Endothelial cell of umbilical vein (primary cell): Measurements from ENCODE around the gene WDR27. TPM values are rescaled to one million over a fixed set of nuclear protein-coding genes. Genes with fewer than 3 reads are reported as not detected.

ENCODE experiments used
- BruUV-seq: library from RNA; stranded (reverse); fragments of 400-500 nt; replicated peaks from 2 replicates; lab custom pipeline; 2021; lab: Mats Ljungman, UMichigan
- CTCF ChIA-PET: fragments of 300-600, 350-600 bp; sonication (Branson Sonifier 250); formaldehyde crosslinking; loops from one replicate; lab custom pipeline; 2021; ENCODE audit warnings: antibody characterized with exemption, inconsistent platforms; lab: Charles Lee
- POLR2A ChIA-PET: fragments of 300-600, 350-600 bp; sonication (Branson Sonifier 250); formaldehyde crosslinking; loops from one replicate; lab custom pipeline; 2021; ENCODE audit warnings: antibody characterized with exemption, inconsistent platforms; lab: Charles Lee
- DNase-seq: peaks from one replicate; pipeline ENCODE4 v3.0.0-alpha.2; 2011; ENCODE audit warnings: low read depth, low spot score
- FAIRE-seq: peaks from 2 replicates; lab custom pipeline; 2011; peaks lifted over from hg19 to GRCh38; lab: Jason Lieb, UNC
- H2AFZ ChIP-seq: 2 replicates; pipeline ENCODE4 v1.6.0; 2012; ENCODE audit warnings: low read depth, low read length, control low read depth, inconsistent platforms
- H3K27ac ChIP-seq: 2 replicates; pipeline ENCODE4 v1.5.1; 2011; ENCODE audit warnings: low read depth, mild to moderate bottlenecking, control low read depth, low read length, moderate library complexity; ENCODE audit not compliant: insufficient read depth
- H3K27me3 ChIP-seq, 2 experiments: 2 replicates each; pipeline versions ENCODE4 v1.6.0 to v1.6.1; 2011; ENCODE audit warnings: low read length in 2 of 2, mixed read lengths in 1 of 2; ENCODE audit not compliant: control insufficient read depth in 2 of 2, insufficient read depth in 2 of 2
- H3K36me3 ChIP-seq, 2 experiments: 2 replicates in 1 of 2; 3 replicates in 1 of 2; pipeline ENCODE4 v1.5.1; 2011; ENCODE audit warnings: low read length in 2 of 2, mild to moderate bottlenecking in 1 of 2, moderate library complexity in 1 of 2; ENCODE audit not compliant: control insufficient read depth in 2 of 2, insufficient read depth in 2 of 2; ENCODE audit errors: extremely low read depth in 1 of 2
- H3K4me1 ChIP-seq: 3 replicates; pipeline ENCODE4 v1.5.1; 2011; ENCODE audit warnings: mild to moderate bottlenecking, low read length; ENCODE audit not compliant: control insufficient read depth, insufficient read depth; ENCODE audit errors: extremely low read depth
- H3K4me2 ChIP-seq: 2 replicates; pipeline ENCODE4 v1.6.1; 2011; ENCODE audit warnings: low read length, control low read depth, mixed read lengths; ENCODE audit not compliant: insufficient read depth
- H3K4me3 ChIP-seq, 3 experiments: fragments of 200-600 bp in 1 of 3; sonication (generic), shearing (Covaris generic) in 1 of 3; replicated peaks in 1 of 3; 2 replicates each; pipeline ENCODE4 v1.5.1; 2011 to 2016; ENCODE audit warnings: control low read depth in 3 of 3, low read length in 3 of 3, mild to moderate bottlenecking in 2 of 3, inconsistent platforms in 1 of 3, low read depth in 1 of 3, moderate library complexity in 1 of 3; ENCODE audit not compliant: insufficient read depth in 1 of 3
- H3K79me2 ChIP-seq: 2 replicates; pipeline ENCODE4 v1.6.0; 2012; ENCODE audit warnings: low read length, inconsistent platforms; ENCODE audit not compliant: control insufficient read depth, insufficient read depth
- H3K9ac ChIP-seq: replicated peaks from 2 replicates; pipeline ENCODE3; 2011; ENCODE audit warnings: low read length, control low read depth; ENCODE audit not compliant: insufficient read depth; ENCODE audit errors: extremely low read depth
- H3K9me1 ChIP-seq: replicated peaks from 3 replicates; pipeline ENCODE4 v1.6.0; 2011; ENCODE audit warnings: mild to moderate bottlenecking, low read length; ENCODE audit not compliant: control insufficient read depth, insufficient read depth; ENCODE audit errors: extremely low read depth
- H3K9me3 ChIP-seq: replicated peaks from 2 replicates; pipeline ENCODE4 v1.5.1; 2012; ENCODE audit warnings: low read length, inconsistent platforms; ENCODE audit not compliant: control insufficient read depth, insufficient read depth
- H4K20me1 ChIP-seq: replicated peaks from 2 replicates; pipeline ENCODE3; 2011; ENCODE audit warnings: mild to moderate bottlenecking, low read length; ENCODE audit not compliant: control insufficient read depth, insufficient read depth; ENCODE audit errors: extremely low read depth
- CTCF ChIP-seq, 2 donors: IDR thresholded peaks; 1 replicate in 1 of 2; 2 replicates in 1 of 2; pipeline ENCODE4 v1.5.1; 2011; ENCODE audit warnings: low read length in 2 of 2, mild to moderate bottlenecking in 2 of 2, moderate library complexity in 2 of 2, control low read depth in 1 of 2, inconsistent platforms in 1 of 2, low read depth in 1 of 2; ENCODE audit not compliant: insufficient read depth in 1 of 2; ENCODE audit errors: extremely low read depth in 1 of 2
- EZH2 ChIP-seq: IDR thresholded peaks from 2 replicates; pipeline ENCODE4 v1.6.1; 2012; ENCODE audit warnings: borderline replicate concordance, low read depth, mild to moderate bottlenecking, moderate library complexity, low read length, inconsistent platforms; ENCODE audit not compliant: severe bottlenecking
- FOS ChIP-seq: IDR thresholded peaks from 2 replicates; pipeline ENCODE4 v1.6.1; 2011; ENCODE audit warnings: mild to moderate bottlenecking, low read length, moderate library complexity, borderline replicate concordance; ENCODE audit not compliant: insufficient read depth
- GATA2 ChIP-seq: IDR thresholded peaks from 2 replicates; pipeline ENCODE4 v1.7.0; 2011; ENCODE audit warnings: low read depth, mild to moderate bottlenecking, moderate library complexity, mixed read lengths, low read length; ENCODE audit not compliant: insufficient read length, insufficient read depth
- JUN ChIP-seq: IDR thresholded peaks from 2 replicates; pipeline ENCODE4 v1.6.1; 2011; ENCODE audit warnings: borderline replicate concordance, low read depth; ENCODE audit not compliant: insufficient read length, insufficient read depth
- MAX ChIP-seq: IDR thresholded peaks from 2 replicates; pipeline ENCODE4 v1.6.1; 2011; ENCODE audit not compliant: insufficient read depth, insufficient read length
- MYC ChIP-seq: IDR thresholded peaks from one replicate; pipeline ENCODE4 v1.6.1; 2011; ENCODE audit warnings: mild to moderate bottlenecking, low read depth, low read length
- POLR2A ChIP-seq: IDR thresholded peaks from 2 replicates; pipeline ENCODE4 v1.6.1; 2012; ENCODE audit warnings: low read depth, mild to moderate bottlenecking, control low read depth, low read length
- POLR2AphosphoS5 ChIP-seq: IDR thresholded peaks from 2 replicates; pipeline ENCODE4 v1.6.1; 2012; ENCODE audit warnings: low read depth, mild to moderate bottlenecking, control low read depth, low read length, moderate library complexity; ENCODE audit not compliant: insufficient read depth
- dilution Hi-C: fragments of 300-500 bp; cut with MboI; formaldehyde crosslinking; loops from one replicate; pipeline ENCODE4 v1.15.0; 2019; ENCODE audit warnings: low sequenced_read_pairs; ENCODE audit not compliant: extremely low pct_ligation_motif_present
- intact Hi-C: fragments of 100-400 bp; cut with micrococcal nuclease; formaldehyde crosslinking; loops from one replicate; pipeline ENCODE4 v1.10.0; 2022
- polyA plus RNA-seq, 4 experiments: library from polyadenylated mRNA; depleted of rRNA in 3 of 4; stranded (reverse) in 3 of 4; unstranded in 1 of 4; fragments of >200 nt; gene quantifications; 2 replicates each; pipeline versions ENCODE4 v1.2.1 to v1.2.3, GENCODE V29; 2011 to 2012; ENCODE audit warnings: missing spikeins in 1 of 4
- total RNA-seq: library from RNA; stranded (reverse); gene quantifications from 2 replicates; pipeline ENCODE4 v1.2.3, GENCODE V29; 2021

Gene WDR27
- total and polyA plus RNA-seq, 2 donors (not counting 3 experiments of a cell fraction or from before 2014, with no cell fraction given) = 60.1 to 69.7 TPM

- dilution Hi-C loops = no loop called here
- H3K9me3 ChIP-seq = no peaks in the 10 kb centered on the region
- CTCF ChIA-PET = interaction anchor here (1.1 kb wide), 1 partner anchor 72 kb away, joined by 3 read pairs; no protein-coding TSS in a partner anchor
- H3K4me3 ChIP-seq = peak overlapping the region in 1 of 3 experiments; percentile 11
- no peak overlapping the region for H3K9ac ChIP-seq
- peak overlapping the region; percentile 14 for H3K4me2 ChIP-seq
- no peak overlapping the region for H3K27ac ChIP-seq
- intact Hi-C loops = no loop called here
- H3K9me1 ChIP-seq = no peaks in the 10 kb centered on the region
- peak overlapping the region; percentile 49 for H2AFZ ChIP-seq
- FAIRE-seq (no peak), DNase-seq (no peak)
- H3K27me3 ChIP-seq = no peaks in the 10 kb centered on the region
- POLR2A ChIA-PET = no interaction called here
- H3K4me1 ChIP-seq = peaks cover 2% of the 10 kb centered on the region
- TF ChIP-seq POLR2A (no peak), CTCF (IDR thresholded peaks at IDR 0.05; ENCODE audit: extremely low read depth in 1 of 2, insufficient read depth in 1 of 2, low read depth in 1 of 2, low read length in 2 of 2) (no peak), FOS (no peak), EZH2 (no peak), MYC (no peak), MAX (no peak), JUN (no peak), GATA2 (no peak), POLR2AphosphoS5 (no peak)
- H3K79me2 ChIP-seq = no peaks in the 10 kb centered on the region
- H3K36me3 ChIP-seq = no peaks in the 10 kb centered on the region
- no TSS peak for BruUV-seq
- no peaks in the 10 kb centered on the region for H4K20me1 ChIP-seq
These were observed 124.6 kb downstream of the WDR27 start for GRCh38 chr6:169577236-169577635.
